ENCODE measurements around the gene ZC3H12D. TPM values are rescaled to one million over a fixed set of nuclear protein-coding genes. Genes with fewer than 3 reads are reported as not detected.

The ZC3H12D gene
- total RNA-seq, 2 experiments from 2014 or later = 25.3 to 37.5 TPM

GRCh38 chr6:149397384-149397783 lies 87.4 kb downstream of the ZC3H12D start:
- Mint-ChIP-seq H3K27me3 (no peaks in the 10 kb centered on the region), H3K4me3 (no peak overlapping the region), H3K36me3 (peaks cover 78% of the 10 kb centered on the region), H3K9me3 (ENCODE audit: low read depth) (no peaks in the 10 kb centered on the region), H3K4me1 (peaks cover 39% of the 10 kb centered on the region), H3K27ac (no peak overlapping the region)
- ATAC-seq (no peak), DNase-seq (no peak)
- CTCF ChIA-PET = interaction anchor here (0.9 to 1.3 kb wide), 2 partner anchors 35 to 245 kb away, joined by 3 to 4 read pairs; no protein-coding TSS in a partner anchor

Other genes starting within 250 kb of the ZC3H12D start
- gene TAB2, start 167.3 kb downstream of the ZC3H12D start, total RNA-seq = 100 to 1,000 TPM; 120 to 138 TPM
- gene SUMO4, start 84.8 kb downstream of the ZC3H12D start, total RNA-seq = 10 to 100 TPM in 1 of 2 experiments, 1 to 10 TPM in 1; 7.4 to 10.6 TPM
- gene PPIL4, start 61.0 kb upstream of the ZC3H12D start, total RNA-seq = 10 to 100 TPM; 17.8 to 18.7 TPM
- 10 to 100 TPM; 16.4 to 16.5 TPM for gene GINM1, start 81.4 kb upstream of the ZC3H12D start, total RNA-seq
- 10 to 100 TPM; 22.3 to 22.7 TPM for gene KATNA1, start 163.7 kb upstream of the ZC3H12D start, total RNA-seq
- 10 to 100 TPM; 28.5 to 33.1 TPM for gene LATS1, start 233.1 kb upstream of the ZC3H12D start, total RNA-seq

All from activated CD8-positive, alpha-beta memory T cell treated with anti-CD3 and anti-CD28 coated beads, Interleukin-2, amount 10 ng/mL, durations not matched to agents 7 days and 5 days (primary cell).